Activated CD4-positive, CD25-positive, alpha-beta regulatory T cell treated with anti-CD3 and anti-CD28 coated beads, Interleukin-2, amount 50 U/mL, for 72 hours (primary cell): ENCODE results near the gene ZNF446.
"Not testable (repeated sequence)": the region's sequence is repeated elsewhere in the genome, so short reads cannot be mapped to it uniquely, and the experiment has no call there.

Experiments
- DNase-seq: peaks from one replicate; pipeline ENCODE4 v3.0.0; 2021

The ZNF446 gene

GRCh38 chr19:58507602-58508223, 31.6 kb downstream of the ZNF446 start:
- not testable (repeated sequence) for DNase-seq

DNA sequence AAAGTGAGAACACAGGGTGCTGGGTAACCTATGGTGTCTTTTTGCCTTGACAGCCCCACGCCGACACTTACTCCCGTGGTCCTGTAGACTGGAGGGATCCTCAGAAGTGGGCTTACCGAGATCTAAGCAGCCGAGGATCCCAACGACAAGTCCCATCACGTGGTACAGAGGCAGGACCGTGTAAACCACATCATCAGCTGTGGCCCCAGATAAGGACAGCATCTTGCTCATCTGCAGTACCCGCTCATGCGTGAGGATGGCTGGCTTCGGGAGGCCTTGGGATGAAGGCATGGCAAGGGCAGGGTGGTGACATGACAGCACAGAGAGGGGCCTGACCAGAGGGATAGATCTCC, 33.6 kb downstream of the ZNF446 start:
- DNase-seq, result no peak

GRCh38 chr19:58510084-58510862, 34.1 kb downstream of the ZNF446 start:
- no peak for DNase-seq

- DNase-seq, result no peak
These were observed 35.4 kb downstream of the ZNF446 start, which contains the start of gene SLC27A5 for GRCh38 chr19:58511353-58512208. TSS of gene SLC27A5 (minus strand) at chr19:58511992. CDS start at chr19:58511955, 37 bp downstream.

DNA sequence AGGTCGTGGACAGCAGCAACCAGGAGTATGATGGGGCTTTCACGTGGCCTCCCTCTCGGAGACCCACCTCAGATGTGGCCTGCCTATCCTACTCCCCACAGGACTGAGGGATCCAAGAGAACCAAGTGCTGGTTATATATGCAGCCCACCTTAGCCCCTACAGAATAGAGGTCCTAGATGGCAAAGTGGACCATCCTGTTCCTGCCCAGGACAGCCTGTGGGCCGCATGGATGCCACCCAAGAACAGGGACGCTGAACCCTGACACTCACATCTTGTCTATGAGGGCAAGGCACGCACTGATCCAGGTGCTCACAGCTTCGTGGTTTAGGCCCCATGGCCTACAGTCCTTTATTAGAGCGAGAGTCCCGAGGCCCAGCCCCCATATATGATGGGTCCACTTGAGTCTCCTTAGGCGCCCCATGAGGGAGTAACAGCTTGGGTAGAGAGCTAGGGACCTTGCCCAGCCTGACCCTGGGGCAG, 37.1 kb downstream of the ZNF446 start:
- no peak for DNase-seq

- peak; percentile 99 for DNase-seq
These were observed 37.8 kb downstream of the ZNF446 start for GRCh38 chr19:58513694-58514563.

DNA sequence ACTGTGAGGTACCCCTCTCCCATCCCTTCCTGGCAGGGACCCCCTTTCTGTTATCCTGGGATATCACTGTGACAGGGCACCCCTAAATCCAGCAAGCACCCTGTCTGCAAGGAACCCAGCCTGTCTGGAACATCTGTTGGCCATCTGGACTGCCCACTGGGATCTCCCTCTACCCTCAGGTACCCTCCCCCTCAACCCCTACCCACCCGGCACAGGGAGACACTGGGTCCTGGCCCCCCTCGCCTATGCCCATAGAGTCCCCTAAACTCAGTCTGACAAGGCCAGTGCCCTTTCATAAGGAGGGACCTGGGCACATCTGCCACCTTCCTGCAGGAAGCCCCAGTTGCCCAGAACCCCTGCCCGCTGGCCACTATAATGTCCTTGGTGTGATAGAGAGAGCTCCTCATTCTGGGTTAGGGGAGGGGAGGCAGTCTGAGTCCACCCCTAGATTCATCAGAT, 38.4 kb downstream of the ZNF446 start:
- DNase-seq, result no peak

DNA sequence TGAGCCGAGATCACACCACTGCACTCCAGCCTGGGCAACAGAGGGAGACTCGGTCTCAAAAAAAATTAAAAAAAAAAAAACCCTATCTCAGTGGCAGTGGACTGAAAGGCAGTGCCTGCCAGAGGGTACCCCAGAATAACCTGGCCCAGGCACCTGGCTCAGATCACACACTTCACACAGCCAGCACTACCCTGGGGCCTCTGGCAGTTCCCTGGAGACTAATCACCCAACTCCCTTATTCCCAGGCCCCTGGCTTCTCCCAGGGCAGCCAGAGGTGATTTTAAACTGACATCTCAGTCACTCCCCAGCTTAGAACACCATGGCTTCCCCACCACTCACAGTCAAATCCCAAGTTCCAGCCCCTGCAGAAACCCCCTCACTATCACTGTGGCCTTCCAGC, 39.1 kb downstream of the ZNF446 start:
- no peak for DNase-seq

DNA sequence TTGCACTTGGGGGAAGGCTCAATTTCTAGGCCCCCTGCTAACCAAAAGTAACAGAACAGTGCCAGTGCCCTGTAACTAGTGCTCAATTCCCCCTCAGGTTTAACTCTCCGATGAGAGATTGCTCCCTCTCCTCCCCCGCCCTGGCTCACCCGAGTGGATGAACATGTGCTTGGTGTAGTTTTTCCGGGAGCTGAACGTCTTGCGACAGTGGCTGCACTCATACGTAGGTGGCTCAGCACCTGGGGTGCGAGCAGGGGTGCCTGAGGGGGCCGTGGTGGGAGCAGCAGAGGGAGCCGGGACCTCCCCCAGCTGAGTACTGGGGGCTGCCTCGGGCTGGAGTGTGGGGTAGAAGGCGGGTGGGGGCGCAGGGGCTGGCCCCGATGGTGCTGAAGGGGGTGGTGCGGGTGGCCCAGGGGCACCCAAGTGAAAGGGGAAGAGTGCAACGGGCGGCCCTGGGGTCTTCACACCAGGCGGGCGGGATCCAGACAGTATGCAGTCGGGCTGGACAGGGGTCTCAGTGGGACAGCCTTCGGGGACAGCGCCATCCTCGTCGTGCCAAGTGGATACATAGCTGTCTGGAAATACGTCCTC, 40.2 kb downstream of the ZNF446 start:
- no peak for DNase-seq

DNA sequence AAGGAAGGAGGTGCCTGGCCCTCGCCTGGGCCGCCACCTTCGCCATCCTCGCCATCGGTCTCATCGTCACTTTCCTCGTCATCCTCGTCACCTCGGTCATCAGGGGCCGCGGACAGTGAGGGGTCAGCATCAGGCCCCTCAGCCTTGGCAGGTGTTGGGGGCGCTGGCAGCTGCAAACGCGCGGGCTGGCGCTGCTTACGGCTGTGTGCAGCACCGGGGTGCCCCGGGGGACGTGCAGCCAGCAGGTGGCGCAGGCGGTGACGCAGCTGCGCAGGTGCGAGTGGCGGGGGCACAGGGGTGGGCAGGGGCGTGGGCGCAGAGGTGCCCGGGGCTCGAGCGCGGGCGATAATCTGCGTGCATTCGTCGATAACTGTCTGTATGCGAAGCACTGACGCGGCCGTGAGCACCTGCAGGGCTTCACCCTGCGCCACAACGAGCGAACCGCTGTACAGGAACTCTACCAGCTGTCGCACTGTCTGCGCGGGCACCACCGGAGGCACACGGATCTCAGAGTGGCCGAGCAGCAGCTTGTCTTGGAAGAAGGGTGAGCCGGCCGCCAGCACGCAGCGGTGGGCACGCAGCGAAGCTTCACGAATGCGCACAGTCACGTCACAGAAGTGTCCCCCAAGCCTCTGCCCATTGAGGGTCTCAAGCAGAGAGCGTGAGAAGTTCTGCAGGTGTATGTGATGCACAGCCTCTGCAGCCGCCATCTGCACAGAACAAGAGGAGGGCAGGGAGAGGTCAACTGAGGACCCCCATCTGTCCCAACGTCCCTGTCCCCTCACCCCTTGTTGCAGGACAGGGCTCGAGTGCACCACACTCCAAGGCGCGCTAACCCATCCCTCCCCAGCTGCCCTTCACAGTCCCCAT, 41.0 kb downstream of the ZNF446 start:
- DNase-seq, result no peak

DNA sequence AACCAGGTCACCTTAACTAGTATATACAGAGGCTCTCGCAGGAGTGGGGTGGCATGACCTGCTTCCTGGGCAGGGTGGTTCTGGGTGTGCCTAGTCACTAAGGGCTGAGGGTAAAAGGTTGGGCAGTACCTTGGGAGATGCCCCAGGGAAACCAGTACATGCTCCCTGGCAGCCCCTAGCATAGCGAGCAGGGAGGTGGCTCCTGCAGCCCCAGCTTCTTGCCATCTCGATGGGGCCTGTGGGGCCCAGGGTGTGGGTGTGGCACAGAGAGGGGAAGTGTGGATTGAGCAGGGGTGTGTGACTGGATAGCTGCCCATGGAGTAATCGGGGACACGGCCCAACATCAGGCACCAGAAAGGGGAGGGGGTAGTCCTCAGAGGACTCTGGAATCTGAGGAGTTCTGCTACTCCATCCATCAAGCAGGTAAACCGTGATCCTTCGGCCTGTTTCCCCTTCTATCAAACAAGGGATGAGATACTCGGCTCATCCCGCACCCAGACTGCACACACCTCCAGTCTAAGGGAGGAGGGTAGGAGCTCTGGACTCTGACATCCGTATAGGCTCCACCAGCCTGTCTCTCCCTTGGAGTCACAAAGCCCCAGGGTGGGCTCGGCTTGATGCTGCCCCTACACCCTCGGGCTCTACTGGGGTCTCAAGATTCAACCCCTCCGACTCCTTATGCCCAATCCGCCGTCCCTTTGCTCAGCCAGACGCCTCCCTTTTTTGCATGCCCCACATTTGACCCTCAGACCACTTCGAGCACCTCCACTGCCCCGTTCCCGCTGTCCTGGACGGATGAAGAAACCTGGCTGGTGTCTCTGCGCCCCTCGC, 42.3 kb downstream of the ZNF446 start:
- DNase-seq, result no peak

- DNase-seq, result peak; percentile 59
These were observed 42.9 kb downstream of the ZNF446 start for GRCh38 chr19:58519087-58519354.

DNA sequence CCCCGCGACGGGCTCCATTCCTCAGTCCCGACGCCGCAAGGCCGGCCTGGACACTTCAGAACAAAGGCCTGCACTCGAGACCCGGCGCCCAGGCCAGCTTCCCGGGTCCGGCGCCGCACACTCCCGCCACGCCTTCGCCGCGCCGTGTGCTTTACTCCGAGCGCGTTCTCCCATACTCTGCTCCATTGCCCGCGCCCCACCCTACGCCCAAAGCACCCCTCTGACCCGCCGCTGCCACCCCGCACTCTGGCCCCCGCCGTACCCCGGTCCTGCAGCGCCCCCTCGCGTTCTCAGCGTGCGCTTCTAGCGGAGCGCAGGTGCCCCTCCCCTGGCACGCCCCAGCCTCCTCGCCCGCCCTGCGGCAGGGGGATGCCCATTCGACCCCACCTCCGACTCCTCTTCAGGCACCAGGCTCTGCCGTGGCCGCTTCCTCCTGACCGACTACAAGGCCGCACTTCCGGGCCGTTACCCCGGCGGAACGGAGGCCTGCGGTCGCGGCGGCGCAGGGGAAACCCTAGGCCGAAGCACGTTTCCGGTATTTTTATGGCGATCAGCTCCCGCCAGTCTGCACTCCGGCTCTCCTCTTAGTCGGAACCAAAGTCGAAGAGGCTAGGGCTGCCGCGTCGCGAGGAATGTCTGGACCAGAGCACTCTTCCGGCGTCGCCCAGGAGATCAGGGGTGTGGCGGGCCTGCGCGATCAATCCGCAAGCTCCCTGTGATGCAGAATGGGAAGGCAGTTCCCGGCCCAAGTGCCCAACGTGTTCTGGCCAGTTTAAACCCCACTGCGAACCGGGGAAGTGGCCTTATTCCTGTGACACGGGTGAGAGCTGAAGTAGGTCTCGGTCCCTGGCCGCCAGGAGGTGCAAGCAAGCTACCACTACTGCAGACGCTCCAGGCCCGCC, 43.5 kb downstream of the ZNF446 start, which contains the start of gene ZBTB45:
Gene ZBTB45 (minus strand): TSS at position 456 of the 902 bp plus-strand sequence. CDS start 2,137 bp downstream, outside the sequence.
- peak; percentile 91 for DNase-seq

GRCh38 chr19:58520257-58520599, 44.1 kb downstream of the ZNF446 start:
- DNase-seq, result no peak

- DNase-seq, result no peak
These were observed 45.5 kb downstream of the ZNF446 start for GRCh38 chr19:58521651-58522050.

GRCh38 chr19:58522709-58523108, 46.6 kb downstream of the ZNF446 start:
- no peak for DNase-seq

- no peak for DNase-seq
These were observed 53.3 kb downstream of the ZNF446 start for GRCh38 chr19:58529405-58529804.
